Prostate gland (tissue), 2 donors: ENCODE results near the gene C16orf90. TPM values are rescaled to one million over a fixed set of nuclear protein-coding genes. Genes with fewer than 3 reads are reported as not detected.

ENCODE experiments used
- DNase-seq: peaks from one replicate; pipeline ENCODE4 v3.0.0-alpha.2; 2019; ENCODE audit warnings: low spot score
- H3K27ac ChIP-seq, 2 donors: fragments of 200-600 bp; sonication (generic); 2 replicates each; pipeline ENCODE4 v1.5.1; 2017 to 2019
- H3K27me3 ChIP-seq: fragments of 200-600 bp; sonication (generic); replicated peaks from 2 replicates; pipeline ENCODE4 v1.5.1; 2019; ENCODE audit not compliant: insufficient read depth
- H3K36me3 ChIP-seq, 2 donors: fragments of 200-600 bp; sonication (generic); 1 replicate in 1 of 2; 2 replicates in 1 of 2; pipeline versions ENCODE4 v1.5.1 to v1.8.1; 2017 to 2019
- H3K4me1 ChIP-seq: fragments of 200-600 bp; sonication (generic); replicated peaks from 2 replicates; pipeline ENCODE4 v1.5.1; 2019
- H3K4me3 ChIP-seq, 2 donors: fragments of 200-600 bp; sonication (generic); 2 replicates each; pipeline ENCODE4 v1.5.1; 2017 to 2019
- H3K9me3 ChIP-seq: fragments of 200-600 bp; sonication (generic); 2 replicates; pipeline ENCODE4 v1.5.1; 2017
- CTCF ChIP-seq, 4 experiments: fragments of 200-600 bp in 2 of 4; fragments of 450-650 bp in 2 of 4; sonication (generic) in 2 of 4; IDR thresholded peaks; 1 replicate in 3 of 4; 2 replicates in 1 of 4; pipeline ENCODE4 v1.5.1; 2016 to 2019; ENCODE audit warnings: antibody characterized with exemption in 4 of 4, mild to moderate bottlenecking in 2 of 4, moderate library complexity in 2 of 4
- POLR2AphosphoS5 ChIP-seq: sonication (generic); formaldehyde crosslinking; IDR thresholded peaks from one replicate; pipeline ENCODE4 v1.6.1; 2017; ENCODE audit warnings: antibody characterized with exemption
- WGBS: methylation state at CpG from one replicate; pipeline ENCODE4 v1.1.5; 2018; 5-methylcytosine and 5-hydroxymethylcytosine counted together
- intact Hi-C: fragments of 100-400 bp; cut with DNase I; formaldehyde crosslinking; loops from one replicate; pipeline ENCODE4 v1.14.2; 2022
- microRNA-seq: library from miRNA; unstranded; fragments of <30 nt; microRNA quantifications from one replicate; pipeline ENCODE4, GENCODE V29; 2016
- small RNA-seq, 2 donors: library from RNA; depleted of rRNA; stranded (forward); fragments of <200 nt; gene quantifications; one replicate each; pipeline ENCODE3, GENCODE V24; 2016
- total RNA-seq, 2 donors: library from RNA; depleted of rRNA; stranded (reverse); fragments of >200 nt; gene quantifications; one replicate each; pipeline ENCODE4 v1.1.0, GENCODE V29; 2016

The C16orf90 gene
- total RNA-seq, 2 donors from 2014 or later = 1.1 TPM; not detected in 1

- Histone ChIP-seq H3K36me3 (no peaks in the 10 kb centered on the region), H3K4me3 (peak overlapping the region; percentile 47), H3K27ac (peak overlapping the region; percentile 57 to 61), H3K4me1 (no peaks in the 10 kb centered on the region), H3K27me3 (no peaks in the 10 kb centered on the region), H3K9me3 (no peaks in the 10 kb centered on the region)
- TF ChIP-seq CTCF (IDR thresholded peaks at IDR 0.05) (peak in 1 of 4 experiments; percentile 32), POLR2AphosphoS5 (no peak)
- WGBS = 67% methylated on average over 10 of the region's 10 CpGs
- intact Hi-C loops = no loop called here
- DNase-seq = no peak
Measured at GRCh38 chr16:3444032-3444388, 51.3 kb downstream of the C16orf90 start.

Small RNA genes lying within 50 kb of the gene (microRNA-seq; reads per million reads assigned to microRNA genes)
- gene MIR6126 = not detected

Small RNA genes lying within 50 kb of the gene (small RNA-seq; reads per million reads assigned to genes)
- 0 reads per million in 2 donors for gene MIR6126

Other genes with a start within 250 kb of the C16orf90 start
- 1 to 10 TPM in 1 of 2 donors, under 1 TPM in 1; 0.77 to 5.9 TPM for gene MEFV, start 238.9 kb downstream of the C16orf90 start, total RNA-seq
- gene ZNF263, start 212.0 kb downstream of the C16orf90 start, total RNA-seq = 10 to 100 TPM; 51.2 to 88.8 TPM
- gene TIGD7, start 190.1 kb downstream of the C16orf90 start, total RNA-seq = 10 to 100 TPM in 1 of 2 donors, 1 to 10 TPM in 1; 4.4 to 15.5 TPM
- gene ZNF75A, start 190.0 kb downstream of the C16orf90 start, total RNA-seq = 10 to 100 TPM; 34.9 to 41.5 TPM
- gene OR2C1, start 139.6 kb downstream of the C16orf90 start, total RNA-seq = 1 to 10 TPM in 1 of 2 donors, not detected in 1; 1.1 TPM
- 10 to 100 TPM; 15.2 to 17.4 TPM for gene ZSCAN32, start 94.5 kb downstream of the C16orf90 start, total RNA-seq
- 10 to 100 TPM; 11.2 to 19.8 TPM for gene ZNF174, start 94.3 kb downstream of the C16orf90 start, total RNA-seq
- gene ZNF597, start 52.0 kb downstream of the C16orf90 start, total RNA-seq = 1 to 10 TPM; 2.1 to 9.5 TPM
- gene NAA60, start 51.8 kb downstream of the C16orf90 start, total RNA-seq = 10 to 100 TPM; 48.1 to 99.2 TPM
- 10 to 100 TPM; 17.9 to 35.1 TPM for gene CLUAP1, start 5.5 kb upstream of the C16orf90 start, total RNA-seq
- gene NLRC3, start 81.9 kb upstream of the C16orf90 start, total RNA-seq = under 1 TPM; 0.85 to 0.87 TPM
- 10 to 100 TPM in 1 of 2 donors, 1 to 10 TPM in 1; 4.9 to 14.7 TPM for gene SLX4, start 116.1 kb upstream of the C16orf90 start, total RNA-seq
- 10 to 100 TPM; 41.9 to 50.6 TPM for gene DNASE1, start 159.2 kb upstream of the C16orf90 start, total RNA-seq
- 10 to 100 TPM; 71.2 to 88.6 TPM for gene TRAP1, start 222.0 kb upstream of the C16orf90 start, total RNA-seq